OCI-LY1 (cell line): Measurements from ENCODE around the gene CCM2.

Experiments
- H2AFZ ChIP-seq: fragments of 200-600 bp; sonication (generic), shearing (Covaris generic); 2 replicates; pipeline ENCODE4 v1.6.0; 2014; ENCODE audit warnings: antibody characterized with exemption, mild to moderate bottlenecking, low read length
- H3F3A ChIP-seq: fragments of 200-600 bp; sonication (generic), shearing (Covaris generic); 2 replicates; pipeline ENCODE4 v1.6.0; 2014; ENCODE audit warnings: mild to moderate bottlenecking, antibody characterized with exemption, low read length, moderate library complexity; ENCODE audit not compliant: insufficient read depth
- H3K27ac ChIP-seq: fragments of 200-600 bp; sonication (generic); 2 replicates; pipeline ENCODE4 v1.5.1; 2014; ENCODE audit warnings: low read length, mixed run types, mild to moderate bottlenecking, low read depth; ENCODE audit not compliant: poor library complexity, severe bottlenecking
- H3K27me3 ChIP-seq: fragments of 200-600 bp; sonication (generic); 2 replicates; pipeline ENCODE4 v1.6.0; 2014; ENCODE audit warnings: antibody characterized with exemption, mild to moderate bottlenecking, low read length, moderate library complexity; ENCODE audit not compliant: insufficient read depth
- H3K36me3 ChIP-seq: fragments of 200-600 bp; sonication (generic); 2 replicates; pipeline ENCODE4 v1.6.1; 2014; ENCODE audit warnings: mild to moderate bottlenecking, antibody characterized with exemption, low read length, moderate library complexity, mixed read lengths; ENCODE audit not compliant: insufficient read depth
- H3K4me1 ChIP-seq: fragments of 200-600 bp; sonication (generic); 2 replicates; pipeline ENCODE4 v1.5.1; 2014; ENCODE audit warnings: mild to moderate bottlenecking, low read length, moderate library complexity; ENCODE audit not compliant: insufficient read depth, severe bottlenecking
- H3K4me2 ChIP-seq: fragments of 200-600 bp; sonication (generic), shearing (Covaris generic); 2 replicates; pipeline ENCODE4 v1.6.1; 2014; ENCODE audit warnings: low read length
- H3K4me3 ChIP-seq: fragments of 200-600 bp; sonication (generic); 2 replicates; pipeline ENCODE4 v1.5.1; 2014; ENCODE audit warnings: low read length, low read depth, mild to moderate bottlenecking, mixed read lengths; ENCODE audit not compliant: poor library complexity, severe bottlenecking
- H3K79me2 ChIP-seq: fragments of 200-600 bp; shearing (Covaris generic); 2 replicates; pipeline ENCODE4 v1.6.1; 2016; ENCODE audit warnings: mixed run types, low read length, mixed read lengths; ENCODE audit not compliant: insufficient read depth
- H3K9ac ChIP-seq: fragments of 200-600 bp; sonication (generic), shearing (Covaris generic); 2 replicates; pipeline ENCODE4 v1.6.1; 2014; ENCODE audit warnings: mild to moderate bottlenecking, low read length, mixed read lengths
- H3K9me2 ChIP-seq: fragments of 200-600 bp; sonication (generic), shearing (Covaris generic); 2 replicates; pipeline ENCODE4 v1.6.1; 2014; ENCODE audit warnings: low read depth, mild to moderate bottlenecking, low read length, mixed read lengths
- H3K9me3 ChIP-seq: fragments of 200-600 bp; shearing (Covaris generic); 2 replicates; pipeline ENCODE4 v1.6.1; 2014; ENCODE audit warnings: low read length, mixed read lengths
- H4K20me1 ChIP-seq: fragments of 200-600 bp; sonication (generic), shearing (Covaris generic); 2 replicates; pipeline ENCODE4 v1.6.0; 2016; ENCODE audit warnings: mild to moderate bottlenecking, low read length; ENCODE audit not compliant: insufficient read depth
- EZH2 ChIP-seq: fragments of 200-600 bp; sonication (generic), shearing (Covaris generic); IDR thresholded peaks from 2 replicates; pipeline ENCODE4 v1.8.0; 2017; ENCODE audit warnings: borderline replicate concordance, mixed run types, mild to moderate bottlenecking, antibody characterized with exemption, low read length, moderate library complexity, mixed read lengths
- TF ChIP-seq, protein P1 (sequence below): fragments of 200-600 bp; sonication (generic), shearing (Covaris generic); IDR thresholded peaks from 2 replicates; pipeline ENCODE4 v1.5.1; 2017; ENCODE audit warnings: mild to moderate bottlenecking, antibody characterized with exemption, low read length, moderate library complexity, mixed read lengths

CCM2 gene

GRCh38 chr7:45103958-45104843 is 104.2 kb downstream of the CCM2 start:
- H3K4me3 ChIP-seq = no peak overlapping the region

GRCh38 chr7:45104844-45105587 is 105.0 kb downstream of the CCM2 start:
- Histone ChIP-seq H3K27me3 (no peaks in the 10 kb centered on the region), H3K27ac (no peak overlapping the region), H4K20me1 (no peaks in the 10 kb centered on the region; the same call in 1 of the 2 replicates), H3F3A (no peaks in the 10 kb centered on the region), H3K79me2 (peaks cover 33% of the 10 kb centered on the region), H3K4me1 (peaks cover 25% of the 10 kb centered on the region), H2AFZ (no peak overlapping the region), H3K4me2 (no peak overlapping the region), H3K4me3 (no peak overlapping the region), H3K9ac (no peak overlapping the region), H3K9me2 (no peaks in the 10 kb centered on the region), H3K9me3 (no peaks in the 10 kb centered on the region), H3K36me3 (peaks cover 98% of the 10 kb centered on the region)
- TF ChIP-seq, protein P1, sequence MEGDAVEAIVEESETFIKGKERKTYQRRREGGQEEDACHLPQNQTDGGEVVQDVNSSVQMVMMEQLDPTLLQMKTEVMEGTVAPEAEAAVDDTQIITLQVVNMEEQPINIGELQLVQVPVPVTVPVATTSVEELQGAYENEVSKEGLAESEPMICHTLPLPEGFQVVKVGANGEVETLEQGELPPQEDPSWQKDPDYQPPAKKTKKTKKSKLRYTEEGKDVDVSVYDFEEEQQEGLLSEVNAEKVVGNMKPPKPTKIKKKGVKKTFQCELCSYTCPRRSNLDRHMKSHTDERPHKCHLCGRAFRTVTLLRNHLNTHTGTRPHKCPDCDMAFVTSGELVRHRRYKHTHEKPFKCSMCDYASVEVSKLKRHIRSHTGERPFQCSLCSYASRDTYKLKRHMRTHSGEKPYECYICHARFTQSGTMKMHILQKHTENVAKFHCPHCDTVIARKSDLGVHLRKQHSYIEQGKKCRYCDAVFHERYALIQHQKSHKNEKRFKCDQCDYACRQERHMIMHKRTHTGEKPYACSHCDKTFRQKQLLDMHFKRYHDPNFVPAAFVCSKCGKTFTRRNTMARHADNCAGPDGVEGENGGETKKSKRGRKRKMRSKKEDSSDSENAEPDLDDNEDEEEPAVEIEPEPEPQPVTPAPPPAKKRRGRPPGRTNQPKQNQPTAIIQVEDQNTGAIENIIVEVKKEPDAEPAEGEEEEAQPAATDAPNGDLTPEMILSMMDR = no peak
- TF ChIP-seq EZH2 = no peak

More at GRCh38 chr7:45103958-45104843, 104.2 kb downstream of the CCM2 start:
- no peak overlapping the region for H3K4me2 ChIP-seq
- peaks cover 100% of the 10 kb centered on the region for H3K36me3 ChIP-seq
- no peak for TF ChIP-seq EZH2
- TF ChIP-seq, protein P1 = no peak
- no peak overlapping the region for H2AFZ ChIP-seq
- H3K27ac ChIP-seq = no peak overlapping the region
- no peaks in the 10 kb centered on the region for H3F3A ChIP-seq
- no peak overlapping the region for H3K9ac ChIP-seq
- no peaks in the 10 kb centered on the region for H3K27me3 ChIP-seq
- no peaks in the 10 kb centered on the region for H3K9me2 ChIP-seq
- H3K9me3 ChIP-seq = no peaks in the 10 kb centered on the region
- no peaks in the 10 kb centered on the region; the same call in 1 of the 2 replicates for H4K20me1 ChIP-seq
- H3K79me2 ChIP-seq = peaks cover 24% of the 10 kb centered on the region
- H3K4me1 ChIP-seq = peaks cover 17% of the 10 kb centered on the region

DNA sequence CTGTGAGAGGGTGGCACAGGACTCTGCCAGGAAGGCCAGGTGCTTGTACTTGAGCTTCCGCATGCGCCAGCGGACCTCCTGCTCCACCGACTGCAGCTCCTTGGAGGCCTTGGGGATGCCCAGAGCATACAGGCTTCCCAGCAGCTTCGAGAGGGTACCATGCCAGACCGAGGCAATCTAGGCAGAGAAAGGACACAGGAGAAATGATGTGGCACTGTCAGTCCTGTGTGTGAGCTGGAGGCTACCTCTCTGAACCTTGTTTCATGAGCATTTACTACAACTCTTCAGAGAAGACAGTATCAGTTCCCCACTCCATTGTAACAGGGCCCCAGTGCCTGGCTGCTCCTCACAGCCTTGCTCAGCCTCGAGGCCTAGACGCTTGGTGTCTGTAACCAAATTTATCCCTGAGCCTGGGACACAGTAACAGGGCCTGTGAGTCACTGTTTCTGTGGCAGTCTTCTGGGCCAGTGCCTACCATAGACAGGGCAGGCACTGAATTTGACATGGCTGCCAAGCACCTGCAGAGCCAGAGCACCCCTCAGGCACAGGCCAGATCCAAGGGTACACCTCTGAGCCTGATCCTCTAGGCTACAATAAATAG is 105.7 kb downstream of the CCM2 start:
- no peak overlapping the region for H3K4me2 ChIP-seq
- peaks cover 39% of the 10 kb centered on the region for H3K79me2 ChIP-seq
- no peaks in the 10 kb centered on the region for H3K9me3 ChIP-seq
- H3K4me1 ChIP-seq = peaks cover 32% of the 10 kb centered on the region
- H3K27me3 ChIP-seq = no peaks in the 10 kb centered on the region
- H3K4me3 ChIP-seq = no peak overlapping the region
- no peak overlapping the region for H2AFZ ChIP-seq
- no peak overlapping the region for H3K9ac ChIP-seq
- H4K20me1 ChIP-seq = no peaks in the 10 kb centered on the region; the same call in 1 of the 2 replicates
- peaks cover 93% of the 10 kb centered on the region for H3K36me3 ChIP-seq
- TF ChIP-seq, protein P1 = no peak
- TF ChIP-seq EZH2 = no peak
- no peaks in the 10 kb centered on the region for H3F3A ChIP-seq
- H3K27ac ChIP-seq = no peak overlapping the region
- H3K9me2 ChIP-seq = no peaks in the 10 kb centered on the region
